Motor neuron (in vitro differentiated cells): Measurements from ENCODE around the gene IL1RL2. TPM values are rescaled to one million over a fixed set of nuclear protein-coding genes. Genes with fewer than 3 reads are reported as not detected.
A peak's percentile ranks its signal among the peaks of the same experiment; 100 is the strongest.

Source experiments
- ATAC-seq, 8 experiments: fragments of 200-7000 bp; cut with Tn5 transposase; replicated peaks in 6 of 8; 2 replicates each; pipeline ENCODE4 v1.8.0; 2021; ENCODE audit warnings: mild to moderate bottlenecking in 8 of 8, moderate library complexity in 8 of 8
- H3K27ac ChIP-seq, 2 donors: fragments of 250-450 bp; sonication (Bioruptor Pico); 2 replicates each; pipeline ENCODE4 v1.9.0; 2021; ENCODE audit warnings: antibody characterized with exemption in 2 of 2, mild to moderate bottlenecking in 2 of 2, moderate library complexity in 1 of 2
- H3K4me1 ChIP-seq, 2 donors: fragments of 250-450 bp; sonication (Bioruptor Pico); replicated peaks in 1 of 2; 2 replicates each; pipeline ENCODE4 v1.6.1; 2021; ENCODE audit warnings: antibody characterized with exemption in 2 of 2, mild to moderate bottlenecking in 2 of 2, moderate library complexity in 1 of 2
- H3K4me3 ChIP-seq, 5 donors: fragments of 250-450 bp; sonication (Bioruptor Pico); 2 replicates each; pipeline ENCODE4 v1.9.0; 2021; ENCODE audit warnings: antibody characterized with exemption in 5 of 5, mild to moderate bottlenecking in 5 of 5, moderate library complexity in 4 of 5
- WGBS, 10 experiments: fragments of 450-650 bp; shearing (Covaris generic); methylation state at CpG; one replicate each; pipeline ENCODE4 v1.0.0; 2022; 5-methylcytosine and 5-hydroxymethylcytosine counted together
- in situ Hi-C, 9 experiments: fragments of 400-800 bp; cut with MboI; loops; one replicate each; pipeline ENCODE4 v1.15.0; 2021; ENCODE audit warnings: low sequenced_read_pairs in 9 of 9, low pct_unique_long_range_greater_than_20kb in 2 of 9; ENCODE audit not compliant: unreplicated experiment in 9 of 9
- total RNA-seq, 8 experiments: library from RNA; unstranded; fragments of 300-600 nt; gene quantifications; 2 replicates each; pipeline versions ENCODE4 v1.2.3 to v1.2.4, GENCODE V29; 2022

Gene IL1RL2
- total RNA-seq, 8 experiments from 2014 or later, result 0.05 to 0.41 (median 0.14) TPM; not detected in 5

GRCh38 chr2:102256276-102256675, 69.5 kb downstream of the IL1RL2 start:
- H3K4me1 ChIP-seq, result no peaks in the 10 kb centered on the region
- ATAC-seq, result no peak
- in situ Hi-C loops, result loop anchor here in 3 of 9 experiments (25.0 kb wide), 2 partner anchors 181 to 244 kb away; no protein-coding TSS in a partner anchor
- no peak overlapping the region for H3K4me3 ChIP-seq
- H3K27ac ChIP-seq, result no peak overlapping the region

GRCh38 chr2:102256874-102257462, 70.1 kb downstream of the IL1RL2 start:
- Histone ChIP-seq H3K27ac (no peak overlapping the region), H3K4me1 (no peaks in the 10 kb centered on the region), H3K4me3 (no peak overlapping the region)
- ATAC-seq, result no peak
- 72 to 100% (median 92%) methylated on average over 1 to 5 of the region's 5 CpGs; no CpG with 5 or more reads in 1 of the 10 experiments for WGBS, 10 experiments
- in situ Hi-C loops, result loop anchor here in 3 of 9 experiments (25.0 kb wide), 2 partner anchors 180 to 245 kb away; no protein-coding TSS in a partner anchor

- 0 to 100% (median 80%) methylated on average over 1 to 2 of the region's 2 CpGs; no CpG with 5 or more reads in 3 of the 10 experiments for WGBS, 10 experiments
- no peak for ATAC-seq
- no peak overlapping the region for H3K4me3 ChIP-seq
- H3K4me1 ChIP-seq, result no peaks in the 10 kb centered on the region
- in situ Hi-C loops, result loop anchor here in 3 of 9 experiments (25.0 kb wide), 2 partner anchors 179 to 246 kb away; no protein-coding TSS in a partner anchor
- H3K27ac ChIP-seq, result no peak overlapping the region
Observed at GRCh38 chr2:102258025-102258385, 71.2 kb downstream of the IL1RL2 start.

- WGBS, 10 experiments, result 0 to 100% (median 71%) methylated on average over 1 to 3 of the region's 3 CpGs; no CpG with 5 or more reads in 1 of the 10 experiments
- Histone ChIP-seq H3K4me1 (no peaks in the 10 kb centered on the region), H3K4me3 (no peak overlapping the region), H3K27ac (no peak overlapping the region)
- peak in 4 of 8 experiments; percentile 32 to 97 (median 60) for ATAC-seq
- in situ Hi-C loops, result loop anchor here in 3 of 9 experiments (25.0 kb wide), 2 partner anchors 179 to 246 kb away; no protein-coding TSS in a partner anchor
Observed at GRCh38 chr2:102258386-102259074, 71.7 kb downstream of the IL1RL2 start.

- in situ Hi-C loops, result loop anchor here in 3 of 9 experiments (25.0 kb wide), 2 partner anchors 176 to 249 kb away; no protein-coding TSS in a partner anchor
- 50 to 100% (median 92%) methylated on average over 1 to 5 of the region's 5 CpGs for WGBS, 10 experiments
- no peak for ATAC-seq
- Histone ChIP-seq H3K27ac (no peak overlapping the region), H3K4me1 (no peaks in the 10 kb centered on the region), H3K4me3 (no peak overlapping the region)
Observed at GRCh38 chr2:102261467-102262135, 74.8 kb downstream of the IL1RL2 start.

- Histone ChIP-seq H3K27ac (no peak overlapping the region), H3K4me3 (no peak overlapping the region), H3K4me1 (no peaks in the 10 kb centered on the region)
- in situ Hi-C loops, result loop anchor here in 3 of 9 experiments (25.0 kb wide), 2 partner anchors 175 to 250 kb away; no protein-coding TSS in a partner anchor
- 11 to 100% (median 75%) methylated on average over 1 to 5 of the region's 6 CpGs for WGBS, 10 experiments
- no peak for ATAC-seq
Observed at GRCh38 chr2:102262216-102263129, 75.7 kb downstream of the IL1RL2 start.

- no peak for ATAC-seq
- WGBS, 10 experiments, result 29 to 100% (median 67%) methylated on average over 1 to 2 of the region's 2 CpGs; no CpG with 5 or more reads in 5 of the 10 experiments
- no peak overlapping the region for H3K27ac ChIP-seq
- no peak overlapping the region for H3K4me3 ChIP-seq
- in situ Hi-C loops, result loop anchor here in 3 of 9 experiments (25.0 kb wide), 2 partner anchors 172 to 253 kb away; no protein-coding TSS in a partner anchor
- no peaks in the 10 kb centered on the region for H3K4me1 ChIP-seq
Observed at GRCh38 chr2:102264952-102265351, 78.1 kb downstream of the IL1RL2 start.

GRCh38 chr2:102266204-102266603, 79.4 kb downstream of the IL1RL2 start:
- Histone ChIP-seq H3K4me3 (no peak overlapping the region), H3K4me1 (no peaks in the 10 kb centered on the region), H3K27ac (no peak overlapping the region)
- 10 to 100% (median 86%) methylated on average over 1 of the region's 1 CpG; no CpG with 5 or more reads in 4 of the 10 experiments for WGBS, 10 experiments
- ATAC-seq, result peak in 2 of 8 experiments; percentile 32 to 40
- in situ Hi-C loops, result loop anchor here in 3 of 9 experiments (25.0 kb wide), 2 partner anchors 171 to 254 kb away; no protein-coding TSS in a partner anchor

GRCh38 chr2:102267774-102268173, 81.0 kb downstream of the IL1RL2 start:
- WGBS, 10 experiments, result 0 to 100% (median 64%) methylated on average over 1 to 5 of the region's 6 CpGs; no CpG with 5 or more reads in 2 of the 10 experiments
- no peaks in the 10 kb centered on the region for H3K4me1 ChIP-seq
- in situ Hi-C loops, result loop anchor here in 3 of 9 experiments (25.0 kb wide), 2 partner anchors 170 to 255 kb away; no protein-coding TSS in a partner anchor
- H3K4me3 ChIP-seq, result no peak overlapping the region
- no peak overlapping the region for H3K27ac ChIP-seq
- ATAC-seq, result no peak

GRCh38 chr2:102268510-102269199, 81.8 kb downstream of the IL1RL2 start:
- no peak for ATAC-seq

GRCh38 chr2:102269200-102269524, 82.3 kb downstream of the IL1RL2 start:
- no peak overlapping the region for H3K4me3 ChIP-seq
- ATAC-seq, result no peak
- H3K27ac ChIP-seq, result no peak overlapping the region
- H3K4me1 ChIP-seq, result no peaks in the 10 kb centered on the region
- in situ Hi-C loops, result loop anchor here in 3 of 9 experiments (25.0 kb wide), 2 partner anchors 168 to 257 kb away; no protein-coding TSS in a partner anchor
- whole genome bisulfite sequencing, 10 experiments, result 52 to 100% (median 79%) methylated on average over 1 to 4 of the region's 4 CpGs; no CpG with 5 or more reads in 2 of the 10 experiments

More at GRCh38 chr2:102268510-102269199, 81.8 kb downstream of the IL1RL2 start:
- Histone ChIP-seq H3K27ac (no peak overlapping the region), H3K4me3 (no peak overlapping the region), H3K4me1 (no peaks in the 10 kb centered on the region)
- WGBS, 10 experiments, result 83 to 100% (median 99%) methylated on average over 1 to 4 of the region's 4 CpGs; no CpG with 5 or more reads in 2 of the 10 experiments
- in situ Hi-C loops, result loop anchor here in 3 of 9 experiments (25.0 kb wide), 2 partner anchors 169 to 256 kb away; no protein-coding TSS in a partner anchor
